ENCODE measurements around the gene ATP9A.

DNA sequence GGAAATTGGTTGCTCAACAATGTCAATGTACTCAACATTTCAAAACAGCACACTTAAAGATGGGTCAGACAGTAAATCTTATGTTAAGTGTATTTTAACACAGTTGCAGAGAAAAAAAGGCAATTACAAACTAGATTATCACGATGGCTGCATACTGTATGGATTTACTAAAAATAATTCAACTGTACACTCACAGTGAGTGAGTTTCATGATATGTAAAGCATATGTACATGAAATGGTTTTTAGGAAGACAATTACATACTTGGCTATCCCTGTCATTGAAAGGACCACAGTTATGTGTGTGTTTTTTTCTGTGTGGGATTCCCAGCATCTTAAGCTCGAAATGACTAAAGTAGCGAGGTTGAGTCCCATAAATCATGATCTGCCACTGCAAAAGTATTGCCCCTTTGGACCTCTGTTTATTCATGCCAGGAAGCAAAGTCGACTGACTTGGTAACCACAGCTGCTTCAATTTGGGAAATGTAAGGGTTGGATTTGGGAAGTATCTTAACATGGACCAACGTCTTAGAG is 39.6 kb upstream of the ATP9A start:
- TF ChIP-seq CTCF (conservative IDR thresholded peaks at IDR 0.05): no peak
- no peak for TF ChIP-seq EZH2 (IDR thresholded peaks at IDR 0.05; ENCODE audit: low read depth)
